ENCODE results near the gene H6PD.
A peak's percentile ranks its signal among the peaks of the same experiment; 100 is the strongest.

DNA sequence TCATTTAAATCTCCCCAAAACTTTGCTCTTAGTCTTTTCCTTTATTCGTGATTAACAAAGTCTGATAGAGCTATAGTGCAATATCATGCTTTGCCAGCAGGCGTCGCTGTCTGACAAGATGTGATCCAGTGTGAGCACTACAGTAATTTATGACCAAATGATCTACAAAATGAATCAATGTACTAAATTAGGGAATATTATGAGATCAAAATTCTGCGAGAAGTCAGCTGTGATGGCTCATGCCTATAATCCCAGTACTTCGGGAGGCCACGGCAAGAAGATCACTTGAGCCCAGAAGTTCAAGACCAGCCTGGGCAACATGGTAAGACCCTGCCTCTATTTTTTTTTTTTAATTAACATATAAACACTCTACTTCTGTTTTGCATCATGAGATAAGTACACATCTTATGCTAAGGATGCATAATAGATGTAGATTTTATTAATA, 54.5 kb downstream of the H6PD start:
- TF ChIP-seq ZNF560 (tag by site-specific recombination; IDR thresholded peaks at IDR 0.05; ENCODE audit: borderline replicate concordance): no peak
- TF ChIP-seq, protein P1, sequence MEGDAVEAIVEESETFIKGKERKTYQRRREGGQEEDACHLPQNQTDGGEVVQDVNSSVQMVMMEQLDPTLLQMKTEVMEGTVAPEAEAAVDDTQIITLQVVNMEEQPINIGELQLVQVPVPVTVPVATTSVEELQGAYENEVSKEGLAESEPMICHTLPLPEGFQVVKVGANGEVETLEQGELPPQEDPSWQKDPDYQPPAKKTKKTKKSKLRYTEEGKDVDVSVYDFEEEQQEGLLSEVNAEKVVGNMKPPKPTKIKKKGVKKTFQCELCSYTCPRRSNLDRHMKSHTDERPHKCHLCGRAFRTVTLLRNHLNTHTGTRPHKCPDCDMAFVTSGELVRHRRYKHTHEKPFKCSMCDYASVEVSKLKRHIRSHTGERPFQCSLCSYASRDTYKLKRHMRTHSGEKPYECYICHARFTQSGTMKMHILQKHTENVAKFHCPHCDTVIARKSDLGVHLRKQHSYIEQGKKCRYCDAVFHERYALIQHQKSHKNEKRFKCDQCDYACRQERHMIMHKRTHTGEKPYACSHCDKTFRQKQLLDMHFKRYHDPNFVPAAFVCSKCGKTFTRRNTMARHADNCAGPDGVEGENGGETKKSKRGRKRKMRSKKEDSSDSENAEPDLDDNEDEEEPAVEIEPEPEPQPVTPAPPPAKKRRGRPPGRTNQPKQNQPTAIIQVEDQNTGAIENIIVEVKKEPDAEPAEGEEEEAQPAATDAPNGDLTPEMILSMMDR (tag by site-specific recombination; IDR thresholded peaks at IDR 0.05): peak; percentile 65
- TF ChIP-seq ZNF274 (IDR thresholded peaks at IDR 0.05; ENCODE audit: low read length): no peak
- no peak for TF ChIP-seq ZNF274 (tag by site-specific recombination; IDR thresholded peaks at IDR 0.05; ENCODE audit: borderline replicate concordance)
- TF ChIP-seq SETDB1 (IDR thresholded peaks at IDR 0.05; ENCODE audit: insufficient read length, low read length): peak; percentile 98
- TF ChIP-seq, protein P2, sequence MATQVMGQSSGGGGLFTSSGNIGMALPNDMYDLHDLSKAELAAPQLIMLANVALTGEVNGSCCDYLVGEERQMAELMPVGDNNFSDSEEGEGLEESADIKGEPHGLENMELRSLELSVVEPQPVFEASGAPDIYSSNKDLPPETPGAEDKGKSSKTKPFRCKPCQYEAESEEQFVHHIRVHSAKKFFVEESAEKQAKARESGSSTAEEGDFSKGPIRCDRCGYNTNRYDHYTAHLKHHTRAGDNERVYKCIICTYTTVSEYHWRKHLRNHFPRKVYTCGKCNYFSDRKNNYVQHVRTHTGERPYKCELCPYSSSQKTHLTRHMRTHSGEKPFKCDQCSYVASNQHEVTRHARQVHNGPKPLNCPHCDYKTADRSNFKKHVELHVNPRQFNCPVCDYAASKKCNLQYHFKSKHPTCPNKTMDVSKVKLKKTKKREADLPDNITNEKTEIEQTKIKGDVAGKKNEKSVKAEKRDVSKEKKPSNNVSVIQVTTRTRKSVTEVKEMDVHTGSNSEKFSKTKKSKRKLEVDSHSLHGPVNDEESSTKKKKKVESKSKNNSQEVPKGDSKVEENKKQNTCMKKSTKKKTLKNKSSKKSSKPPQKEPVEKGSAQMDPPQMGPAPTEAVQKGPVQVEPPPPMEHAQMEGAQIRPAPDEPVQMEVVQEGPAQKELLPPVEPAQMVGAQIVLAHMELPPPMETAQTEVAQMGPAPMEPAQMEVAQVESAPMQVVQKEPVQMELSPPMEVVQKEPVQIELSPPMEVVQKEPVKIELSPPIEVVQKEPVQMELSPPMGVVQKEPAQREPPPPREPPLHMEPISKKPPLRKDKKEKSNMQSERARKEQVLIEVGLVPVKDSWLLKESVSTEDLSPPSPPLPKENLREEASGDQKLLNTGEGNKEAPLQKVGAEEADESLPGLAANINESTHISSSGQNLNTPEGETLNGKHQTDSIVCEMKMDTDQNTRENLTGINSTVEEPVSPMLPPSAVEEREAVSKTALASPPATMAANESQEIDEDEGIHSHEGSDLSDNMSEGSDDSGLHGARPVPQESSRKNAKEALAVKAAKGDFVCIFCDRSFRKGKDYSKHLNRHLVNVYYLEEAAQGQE (tag by site-specific recombination; IDR thresholded peaks at IDR 0.05): no peak
- TF ChIP-seq ZNF121 (tag by site-specific recombination; IDR thresholded peaks at IDR 0.05): no peak
- TF ChIP-seq ZNF558 (tag by site-specific recombination; IDR thresholded peaks at IDR 0.05): no peak
- TF ChIP-seq, protein P3, sequence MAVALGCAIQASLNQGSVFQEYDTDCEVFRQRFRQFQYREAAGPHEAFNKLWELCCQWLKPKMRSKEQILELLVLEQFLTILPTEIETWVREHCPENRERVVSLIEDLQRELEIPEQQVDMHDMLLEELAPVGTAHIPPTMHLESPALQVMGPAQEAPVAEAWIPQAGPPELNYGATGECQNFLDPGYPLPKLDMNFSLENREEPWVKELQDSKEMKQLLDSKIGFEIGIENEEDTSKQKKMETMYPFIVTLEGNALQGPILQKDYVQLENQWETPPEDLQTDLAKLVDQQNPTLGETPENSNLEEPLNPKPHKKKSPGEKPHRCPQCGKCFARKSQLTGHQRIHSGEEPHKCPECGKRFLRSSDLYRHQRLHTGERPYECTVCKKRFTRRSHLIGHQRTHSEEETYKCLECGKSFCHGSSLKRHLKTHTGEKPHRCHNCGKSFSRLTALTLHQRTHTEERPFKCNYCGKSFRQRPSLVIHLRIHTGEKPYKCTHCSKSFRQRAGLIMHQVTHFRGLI (tag by site-specific recombination; IDR thresholded peaks at IDR 0.05): no peak
- no peak for TF ChIP-seq KLF9 (tag by site-specific recombination; IDR thresholded peaks at IDR 0.05; ENCODE audit: low read depth)
- no peak for TF ChIP-seq ZNF626 (tag by site-specific recombination; IDR thresholded peaks at IDR 0.05)
- no peak for TF ChIP-seq MYNN (tag by site-specific recombination; IDR thresholded peaks at IDR 0.05; ENCODE audit: borderline replicate concordance)
- no peak for TF ChIP-seq BCL11A (tag by site-specific recombination; IDR thresholded peaks at IDR 0.05; ENCODE audit: low read depth)
- no peak for TF ChIP-seq YY1 (tag by site-specific recombination; IDR thresholded peaks at IDR 0.05)
- TF ChIP-seq, protein P4, sequence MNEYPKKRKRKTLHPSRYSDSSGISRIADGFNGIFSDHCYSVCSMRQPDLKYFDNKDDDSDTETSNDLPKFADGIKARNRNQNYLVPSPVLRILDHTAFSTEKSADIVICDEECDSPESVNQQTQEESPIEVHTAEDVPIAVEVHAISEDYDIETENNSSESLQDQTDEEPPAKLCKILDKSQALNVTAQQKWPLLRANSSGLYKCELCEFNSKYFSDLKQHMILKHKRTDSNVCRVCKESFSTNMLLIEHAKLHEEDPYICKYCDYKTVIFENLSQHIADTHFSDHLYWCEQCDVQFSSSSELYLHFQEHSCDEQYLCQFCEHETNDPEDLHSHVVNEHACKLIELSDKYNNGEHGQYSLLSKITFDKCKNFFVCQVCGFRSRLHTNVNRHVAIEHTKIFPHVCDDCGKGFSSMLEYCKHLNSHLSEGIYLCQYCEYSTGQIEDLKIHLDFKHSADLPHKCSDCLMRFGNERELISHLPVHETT (tag by site-specific recombination; IDR thresholded peaks at IDR 0.05): no peak
